ENCODE results near the gene CARS1.

Gene CARS1

GRCh38 chr11:2954263-2954662, 103.0 kb downstream of the CARS1 start:
- Histone ChIP-seq H3K4me2 (no peak overlapping the region), H3K4me3 (IDR thresholded peaks at IDR 0.05; ENCODE audit: insufficient read depth, low read depth, low read length) (no peak overlapping the region), H3K4me1 (ENCODE audit: low read depth, poor library complexity, severe bottlenecking) (no peaks in the 10 kb centered on the region), H3K9ac (no peak overlapping the region), H3K36me3 (ENCODE audit: insufficient read depth) (peaks cover 34% of the 10 kb centered on the region), H3K79me2 (ENCODE audit: insufficient read depth, low read depth) (peaks cover 3% of the 10 kb centered on the region; the same call in 1 of the 2 replicates), H2AFZ (ENCODE audit: low read depth) (no peak overlapping the region), H3K27me3 (ENCODE audit: insufficient read depth, low read depth) (no peaks in the 10 kb centered on the region), H4K20me1 (ENCODE audit: insufficient read depth) (0 out of 2 replicates have a peak, but pooled peaks cover 2% of the 10 kb centered on the region), H3K27ac (no peak overlapping the region)
- TF ChIP-seq CTCF (conservative IDR thresholded peaks at IDR 0.05; ENCODE audit: low read depth, low read length): no peak

- H3K27me3 ChIP-seq (ENCODE audit: insufficient read depth, low read depth): no peaks in the 10 kb centered on the region
- H3K27ac ChIP-seq: no peak overlapping the region
- no peak for TF ChIP-seq CTCF (conservative IDR thresholded peaks at IDR 0.05; ENCODE audit: low read depth, low read length)
- H3K4me2 ChIP-seq: no peak overlapping the region
- H3K9ac ChIP-seq: no peak overlapping the region
- no peak overlapping the region for H2AFZ ChIP-seq (ENCODE audit: low read depth)
- H4K20me1 ChIP-seq (ENCODE audit: insufficient read depth): 0 out of 2 replicates have a peak, but pooled peaks cover 2% of the 10 kb centered on the region
- no peak overlapping the region for H3K4me3 ChIP-seq (IDR thresholded peaks at IDR 0.05; ENCODE audit: insufficient read depth, low read depth, low read length)
- H3K79me2 ChIP-seq (ENCODE audit: insufficient read depth, low read depth): no peaks in the 10 kb centered on the region; the same call in 1 of the 2 replicates
- H3K4me1 ChIP-seq (ENCODE audit: low read depth, poor library complexity, severe bottlenecking): no peaks in the 10 kb centered on the region
- H3K36me3 ChIP-seq (ENCODE audit: insufficient read depth): peaks cover 17% of the 10 kb centered on the region
Observed at GRCh38 chr11:2952290-2952689, 104.9 kb downstream of the CARS1 start.

- Histone ChIP-seq H3K36me3 (ENCODE audit: insufficient read depth) (peaks cover 14% of the 10 kb centered on the region), H3K79me2 (ENCODE audit: insufficient read depth, low read depth) (no peaks in the 10 kb centered on the region; the same call in 1 of the 2 replicates), H3K27me3 (ENCODE audit: insufficient read depth, low read depth) (no peaks in the 10 kb centered on the region), H3K4me1 (ENCODE audit: low read depth, poor library complexity, severe bottlenecking) (no peaks in the 10 kb centered on the region), H3K27ac (no peak overlapping the region), H3K9ac (no peak overlapping the region), H2AFZ (ENCODE audit: low read depth) (no peak overlapping the region), H4K20me1 (ENCODE audit: insufficient read depth) (0 out of 2 replicates have a peak, but pooled peaks cover 2% of the 10 kb centered on the region), H3K4me3 (IDR thresholded peaks at IDR 0.05; ENCODE audit: insufficient read depth, low read depth, low read length) (no peak overlapping the region), H3K4me2 (no peak overlapping the region)
- TF ChIP-seq CTCF (conservative IDR thresholded peaks at IDR 0.05; ENCODE audit: low read depth, low read length): no peak
Observed at GRCh38 chr11:2951231-2952110, 105.8 kb downstream of the CARS1 start.
